Measurements from ENCODE around the gene RICTOR.
A peak's percentile ranks its signal among the peaks of the same experiment; 100 is the strongest.

Gene RICTOR

DNA sequence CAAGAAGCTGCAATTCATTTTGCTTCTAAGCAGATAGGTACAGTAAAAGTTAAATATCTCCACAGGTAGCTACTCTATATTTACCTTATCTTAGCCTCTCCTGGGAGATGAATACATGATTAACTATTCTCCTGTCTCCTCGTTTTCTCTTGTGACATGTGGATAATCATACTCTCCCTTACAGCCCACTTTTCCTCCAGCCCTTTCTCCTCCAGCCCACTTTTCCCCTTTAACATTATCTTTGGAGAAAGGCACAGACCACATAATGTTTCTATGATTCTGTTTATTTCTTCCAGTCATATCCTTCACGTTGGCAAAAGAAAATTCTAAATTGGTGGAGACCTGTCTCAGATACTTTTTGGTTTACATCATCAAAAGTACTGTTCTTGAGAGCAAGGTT is 144.4 kb downstream of the RICTOR start:
- DNase-seq, result no peak

DNA sequence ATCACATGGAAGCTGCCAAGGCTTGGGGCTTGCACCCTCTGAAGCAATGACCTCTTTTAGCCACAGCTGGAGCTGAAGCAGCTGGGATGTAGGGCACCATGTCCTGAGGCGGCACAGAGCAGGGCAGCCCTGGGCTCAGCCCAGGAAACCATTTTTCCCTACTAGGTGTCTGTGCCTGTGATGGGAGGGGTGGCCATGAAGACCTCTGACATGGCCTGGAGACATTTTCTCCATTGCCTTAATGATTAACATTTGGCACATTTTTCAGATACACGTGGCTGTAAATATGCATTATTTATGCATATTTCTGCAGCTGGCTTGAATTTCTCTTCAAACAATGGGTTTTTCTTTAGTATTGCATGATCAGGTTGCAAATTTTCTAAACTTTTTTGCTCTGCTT is 146.7 kb downstream of the RICTOR start:
- no peak for DNase-seq

DNA sequence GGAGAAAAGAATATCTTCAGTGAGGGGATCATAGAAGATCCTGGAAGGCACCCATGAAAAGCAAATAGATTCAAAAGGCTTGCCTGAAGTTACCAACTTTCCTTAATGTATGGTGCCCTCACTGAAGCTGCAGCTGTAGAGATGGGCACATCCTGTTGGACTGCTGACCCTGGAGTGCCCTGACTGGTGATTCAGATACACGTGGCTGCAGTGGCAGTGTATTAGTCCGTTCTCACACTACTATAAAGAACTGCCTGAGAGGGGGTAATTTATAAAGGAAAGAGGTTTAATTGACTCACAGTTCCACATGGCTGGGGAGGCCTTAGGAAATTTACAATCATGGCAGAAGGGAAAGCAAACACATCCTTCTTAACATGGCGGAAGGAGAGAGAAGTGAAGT is 148.1 kb downstream of the RICTOR start:
- DNase-seq, result no peak

DNA sequence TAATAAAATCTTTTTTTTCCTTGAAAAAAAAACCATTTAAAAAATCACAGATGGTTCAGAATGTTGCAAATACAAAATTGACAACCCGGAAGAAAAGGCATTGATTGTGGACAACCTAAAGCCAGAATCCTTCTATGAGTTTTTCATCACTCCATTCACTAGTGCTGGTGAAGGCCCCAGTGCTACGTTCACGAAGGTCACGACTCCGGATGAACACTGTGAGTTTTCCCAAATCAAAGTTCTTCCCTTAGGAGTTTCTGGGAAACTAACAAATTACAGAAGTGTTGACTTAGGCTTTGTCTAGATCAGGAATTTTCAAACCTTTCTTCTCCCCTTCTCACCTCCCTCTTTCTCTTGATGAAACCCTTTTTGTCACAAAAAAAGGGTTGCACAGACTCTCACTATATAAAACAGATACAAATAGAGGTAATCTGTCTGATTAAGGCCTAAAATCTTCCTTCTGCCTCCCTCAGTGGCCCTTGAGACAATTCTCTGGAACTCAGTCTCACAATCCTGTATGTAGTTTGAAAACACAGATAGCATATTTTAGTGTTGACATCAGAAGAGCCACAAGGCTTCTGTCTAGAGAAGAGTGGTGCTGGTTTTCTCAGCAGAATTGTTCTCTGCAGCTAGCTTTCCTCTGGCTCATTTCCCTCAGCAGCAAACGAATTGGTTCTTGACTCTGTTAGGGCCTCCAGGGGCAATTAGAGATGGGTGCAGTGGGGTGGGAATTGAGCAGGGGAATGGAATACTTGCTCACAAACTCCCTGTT is 148.9 kb downstream of the RICTOR start:
- no peak for DNase-seq

DNA sequence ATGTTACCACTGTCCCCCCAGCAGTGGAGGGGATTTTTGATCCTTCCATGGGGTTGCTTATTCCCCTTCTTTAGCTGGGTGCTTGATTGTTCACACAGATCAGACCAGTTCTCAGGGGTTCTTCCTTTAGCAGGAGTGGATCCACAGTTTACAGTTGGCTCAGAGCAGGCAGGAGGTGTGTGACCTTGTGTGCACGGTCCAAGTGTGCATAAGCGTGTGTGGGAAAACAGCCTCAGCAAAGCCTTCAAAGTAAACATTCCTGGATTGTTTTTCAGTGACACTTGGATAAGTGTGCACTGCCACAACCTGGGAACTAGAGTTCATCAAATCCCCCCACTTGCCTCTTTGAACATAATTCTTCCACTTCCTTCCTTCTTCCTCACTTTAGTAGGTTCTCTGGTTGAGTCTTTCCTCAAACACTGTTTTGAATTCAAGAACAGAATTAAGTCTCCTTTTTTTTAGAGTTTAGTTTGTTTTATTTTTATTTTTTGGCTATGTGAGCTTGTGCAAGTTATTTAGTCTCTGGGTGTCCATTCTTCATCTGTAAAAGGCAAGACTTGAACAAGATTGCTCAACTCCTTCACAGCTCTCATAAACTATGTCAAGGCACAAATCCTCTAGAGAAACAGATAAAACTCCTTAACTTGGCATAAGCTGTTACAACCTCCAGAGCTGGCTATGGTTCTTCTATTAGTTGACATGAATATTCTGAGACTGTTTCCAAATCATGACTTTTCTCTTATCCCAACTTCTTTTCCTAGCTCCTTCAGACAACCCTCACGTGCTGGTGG is 150.3 kb downstream of the RICTOR start:
- no peak for DNase-seq

DNA sequence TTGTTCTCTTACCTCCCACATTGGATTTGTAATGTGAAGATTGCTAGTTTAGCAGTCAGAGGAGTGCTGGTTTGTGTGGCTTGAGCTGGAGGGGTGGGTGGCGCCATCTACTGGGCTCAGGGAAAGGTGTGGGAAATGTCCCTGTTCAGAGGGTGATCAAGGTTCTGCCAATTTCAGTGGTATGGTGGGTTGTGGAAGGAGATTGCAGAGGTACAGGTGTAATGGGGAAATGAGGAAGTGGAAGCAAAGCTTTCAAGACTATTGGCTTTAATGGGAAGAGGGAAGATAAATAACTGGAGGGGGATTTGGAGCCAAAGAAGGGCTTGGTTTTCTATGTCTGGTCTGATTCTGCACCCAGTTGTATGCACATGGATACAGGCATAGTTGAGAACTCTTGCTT is 152.0 kb downstream of the RICTOR start:
- peak; percentile 10 for DNase-seq

DNA sequence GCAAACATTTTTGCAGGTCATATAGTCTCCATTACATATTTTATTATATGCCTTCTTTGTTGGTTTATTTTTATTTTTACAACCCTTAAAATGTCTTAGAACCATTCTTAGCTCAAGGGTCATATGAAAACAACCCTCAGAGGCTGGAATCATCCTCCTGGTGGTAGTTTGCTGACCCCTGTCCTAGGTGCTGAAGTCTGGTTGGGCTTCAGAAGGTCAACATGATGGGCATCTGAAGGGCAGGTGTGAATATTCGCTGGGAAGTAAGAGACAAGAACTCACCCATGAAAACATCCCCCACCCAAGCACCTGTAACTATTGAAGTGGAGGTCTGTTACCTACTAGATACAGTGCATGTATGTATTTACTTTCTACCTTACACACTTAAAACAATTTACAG is 153.0 kb downstream of the RICTOR start:
- no peak for DNase-seq

DNA sequence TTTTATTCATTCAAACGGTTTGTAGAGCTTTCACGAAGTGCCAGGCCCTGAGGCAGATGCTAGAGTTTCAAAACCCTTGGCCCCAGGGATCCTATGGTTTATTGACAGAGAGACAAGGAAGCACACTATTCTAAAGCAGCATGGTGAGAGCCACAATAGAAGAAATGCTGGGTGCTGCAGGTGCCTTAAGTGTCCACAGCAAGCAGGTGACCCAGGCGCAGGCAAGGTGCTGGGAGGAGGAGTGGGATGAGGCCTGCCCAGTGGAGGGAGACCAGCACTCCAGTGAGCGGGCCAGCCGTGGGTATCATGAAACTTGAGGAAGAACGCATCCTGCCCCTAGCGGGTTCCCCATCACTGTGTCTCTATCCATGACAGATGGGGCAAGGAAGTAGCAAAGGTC is 157.4 kb downstream of the RICTOR start:
- no peak for DNase-seq

DNA sequence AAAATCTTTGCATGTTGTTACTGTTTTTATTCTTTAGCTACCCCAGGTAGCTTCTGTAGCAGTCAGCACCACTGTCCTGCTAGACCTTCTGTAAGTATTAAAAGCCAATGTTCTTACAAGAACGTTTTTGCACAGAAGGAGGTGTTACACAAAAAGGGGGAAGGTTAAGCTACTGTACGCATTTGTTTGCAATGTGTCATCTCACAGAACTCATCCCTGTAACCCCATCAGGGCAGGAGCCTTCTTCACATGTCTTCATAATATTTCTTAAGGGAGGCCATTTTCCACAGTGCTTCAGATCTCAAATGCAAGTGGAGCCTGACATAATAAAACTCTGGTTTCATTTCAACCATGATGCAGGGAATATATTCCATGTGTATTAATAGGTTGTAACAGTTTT is 160.5 kb downstream of the RICTOR start:
- DNase-seq, result no peak

DNA sequence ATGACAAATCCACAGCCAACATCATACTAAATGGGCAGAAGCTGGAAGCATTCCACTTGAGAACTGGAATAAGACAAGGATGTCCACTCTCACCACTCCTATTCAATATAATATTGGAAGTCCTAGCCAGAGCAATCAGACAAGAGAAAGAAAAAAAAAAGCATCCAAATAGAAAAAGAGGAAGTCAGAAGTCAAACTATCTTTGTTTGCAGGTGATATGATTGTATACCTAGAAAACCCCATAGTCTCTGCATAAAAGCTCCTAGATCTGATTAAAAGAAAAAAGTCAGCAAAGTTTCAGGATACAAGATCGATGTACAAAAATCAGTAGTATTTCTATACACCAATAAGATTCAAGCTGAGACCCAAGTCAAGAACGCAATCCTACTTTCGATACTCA is 162.3 kb downstream of the RICTOR start:
- no peak for DNase-seq

DNA sequence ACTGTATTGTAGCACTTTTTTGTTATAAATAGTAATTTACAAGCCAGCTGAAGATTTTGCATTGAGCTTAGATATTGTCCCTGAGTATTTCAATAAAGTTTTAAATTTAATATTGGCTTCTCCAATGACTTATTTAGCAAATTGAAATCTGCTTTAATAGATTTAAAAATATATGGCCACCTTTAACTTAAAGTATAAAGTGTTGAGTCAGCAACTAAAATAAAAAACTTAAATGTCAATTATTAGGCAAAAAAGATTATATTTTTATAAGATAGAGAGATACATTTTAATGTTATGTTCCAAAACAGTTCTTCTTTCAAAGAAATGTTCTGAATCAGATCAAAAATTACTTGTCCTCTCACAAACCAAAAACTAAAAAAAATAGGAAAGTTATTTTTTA is 167.7 kb downstream of the RICTOR start:
- no peak for DNase-seq

DNA sequence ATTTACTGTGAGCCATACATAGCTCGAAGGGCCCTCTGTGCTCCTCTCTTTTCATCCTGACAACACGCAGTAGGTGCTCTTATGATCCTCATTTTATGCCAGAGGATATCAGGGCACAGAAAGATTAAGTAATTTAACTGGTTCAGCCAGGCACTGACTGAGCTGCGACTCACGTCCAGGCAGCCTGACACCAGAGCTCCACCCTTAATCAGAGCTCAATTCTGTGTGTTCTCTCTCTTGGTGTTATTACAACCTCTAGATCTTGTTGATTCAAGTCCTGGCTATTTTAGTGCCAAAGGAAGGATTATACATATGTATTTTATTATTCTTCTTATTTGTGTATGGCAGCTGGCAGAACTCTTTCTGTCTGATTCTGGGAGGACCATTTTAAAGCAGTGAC is 168.7 kb downstream of the RICTOR start:
- no peak for DNase-seq

DNA sequence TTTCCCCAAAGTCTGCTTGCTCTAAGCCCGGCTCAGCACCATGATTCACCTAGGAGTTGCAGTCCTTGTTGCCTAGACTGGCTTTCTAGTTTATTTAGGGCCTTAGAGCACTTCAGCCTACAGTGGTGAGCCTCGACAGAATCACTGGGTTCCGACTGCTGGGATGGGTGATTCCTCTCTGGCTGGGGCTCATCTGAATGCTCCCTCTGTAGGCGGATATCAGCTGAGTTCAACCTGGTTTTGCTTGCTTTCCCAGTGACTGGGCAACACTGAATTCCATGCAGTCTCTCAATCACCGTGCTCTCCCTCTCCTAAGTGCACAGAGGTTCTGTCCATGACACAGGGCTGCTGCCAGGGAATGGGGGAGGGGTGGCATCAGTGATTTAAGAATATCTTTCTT is 174.3 kb downstream of the RICTOR start:
- DNase-seq, result no peak

DNA sequence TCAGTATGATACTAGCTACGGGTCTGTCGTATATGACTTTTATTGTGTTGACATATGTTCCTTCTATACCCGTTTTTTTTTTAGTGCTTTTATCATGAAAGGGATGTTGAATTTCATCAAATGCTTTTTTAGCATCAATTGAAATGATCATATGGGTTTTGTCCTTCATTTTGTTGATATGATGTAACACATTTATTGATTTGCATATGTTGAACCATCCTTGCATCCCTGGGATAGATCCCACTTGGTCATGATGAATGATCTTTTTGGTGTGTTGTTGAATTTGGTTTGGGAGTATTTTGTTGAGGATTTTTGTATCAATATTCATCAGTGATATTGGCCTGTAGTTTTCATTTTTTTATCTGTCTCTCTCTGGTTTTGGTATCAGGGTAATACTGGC is 177.4 kb downstream of the RICTOR start:
- DNase-seq, result no peak

DNA sequence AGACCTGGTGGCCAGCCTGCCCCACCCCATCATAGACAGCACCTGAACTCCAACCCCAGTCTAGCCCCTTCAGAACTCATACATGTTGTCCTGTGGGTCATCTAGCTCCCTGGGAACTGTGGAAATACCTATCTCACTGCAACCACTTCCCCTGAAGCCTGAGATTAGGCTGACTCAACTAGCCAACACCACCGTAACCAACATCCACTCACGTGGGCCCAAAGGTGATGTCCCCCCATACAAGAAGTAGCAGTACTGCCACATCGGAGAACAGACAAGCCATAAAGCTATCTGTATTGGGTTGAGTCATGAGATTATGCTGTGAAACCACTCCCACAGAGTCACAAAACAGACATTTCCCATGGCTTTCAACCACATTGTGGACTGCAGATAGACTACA is 181.8 kb downstream of the RICTOR start:
- DNase-seq, result no peak

DNA sequence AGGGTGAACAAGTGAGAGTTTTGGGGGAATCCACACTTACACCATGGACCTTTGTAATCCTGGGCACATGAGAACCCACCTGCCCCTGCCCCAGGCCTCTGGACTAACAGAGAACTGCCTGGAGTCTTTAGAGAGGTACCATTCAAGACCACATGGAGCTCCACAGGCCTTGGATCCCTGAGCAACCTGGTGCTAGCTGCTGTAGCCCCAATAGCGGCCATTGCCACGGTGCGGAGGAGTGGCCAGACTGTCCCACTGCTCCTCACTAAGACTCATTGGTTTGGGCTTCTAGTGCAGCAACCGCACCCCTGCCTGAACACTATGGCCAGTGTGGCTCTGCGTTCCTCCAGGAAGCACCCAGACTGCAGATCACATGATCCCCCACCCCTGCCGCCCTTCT is 182.6 kb downstream of the RICTOR start:
- DNase-seq, result no peak

DNA sequence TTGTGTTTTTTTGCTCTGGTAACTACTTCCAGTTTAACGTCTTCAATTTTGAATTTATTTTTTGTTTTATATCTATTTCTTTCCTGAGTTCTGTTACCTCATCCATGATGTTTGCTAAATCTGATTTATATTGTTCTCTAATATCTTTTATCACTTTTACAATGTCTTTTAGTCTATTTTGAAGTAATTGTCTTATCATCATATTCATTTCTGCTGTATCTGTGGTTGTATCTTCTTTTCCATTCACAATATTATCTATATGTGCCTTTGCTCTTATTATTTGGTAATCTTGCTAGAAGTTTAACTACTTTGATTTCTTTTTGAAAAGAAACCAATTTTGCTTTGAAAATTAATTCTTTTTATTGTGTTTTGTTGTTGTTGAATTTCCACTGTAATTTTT is 184.8 kb downstream of the RICTOR start:
- DNase-seq, result no peak

DNA sequence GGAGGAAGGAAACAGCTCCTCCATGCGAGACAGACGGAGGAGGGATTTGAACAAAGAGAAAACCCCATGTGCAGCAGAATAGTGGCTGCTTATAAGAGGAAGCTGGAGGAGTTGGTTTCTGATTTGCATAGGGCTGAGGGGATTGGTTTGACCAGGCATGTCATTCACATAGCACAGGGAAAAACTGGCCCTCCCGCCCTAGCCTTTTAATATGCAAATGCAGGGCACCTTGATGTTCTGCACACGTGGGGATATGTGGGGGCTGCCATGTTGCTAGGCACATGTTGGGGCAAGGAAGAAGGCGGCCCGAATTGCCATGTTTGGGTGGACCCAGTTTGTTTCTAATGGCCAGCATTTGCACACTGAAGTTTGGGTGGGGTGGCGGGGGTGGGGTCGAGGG is 186.2 kb downstream of the RICTOR start:
- DNase-seq, result no peak

Data from NCI-H774 (cell line).